GM21825 (cell line): ENCODE measurements around the gene ZBED2.

Source experiments
- ATAC-seq: cut with Tn5 transposase; IDR thresholded peaks from one replicate; pipeline ENCODE4 v1.9.1; 2021; ENCODE audit warnings: mild to moderate bottlenecking, moderate library complexity; ENCODE audit not compliant: unreplicated experiment

The ZBED2 gene

DNA sequence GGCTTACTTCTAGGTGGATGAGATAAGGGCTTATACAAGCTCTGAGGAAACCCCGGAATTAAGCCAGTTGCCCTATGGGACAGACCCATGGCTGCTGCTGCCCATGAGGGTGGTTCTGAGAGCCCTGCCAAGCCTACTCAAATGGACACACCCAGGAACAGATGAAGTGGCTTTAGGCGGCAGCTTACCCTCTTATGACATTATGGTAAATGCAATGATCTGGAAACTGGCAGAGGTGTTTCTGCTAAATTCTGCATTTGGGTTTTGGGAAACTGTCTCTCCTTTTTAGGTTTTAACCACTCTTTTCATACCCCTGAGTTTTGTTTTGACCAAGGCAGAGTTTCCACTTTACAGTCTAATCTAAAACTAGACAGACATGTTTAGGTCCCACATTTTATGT lies 9.0 kb upstream of the ZBED2 start:
- ATAC-seq, result no peak

DNA sequence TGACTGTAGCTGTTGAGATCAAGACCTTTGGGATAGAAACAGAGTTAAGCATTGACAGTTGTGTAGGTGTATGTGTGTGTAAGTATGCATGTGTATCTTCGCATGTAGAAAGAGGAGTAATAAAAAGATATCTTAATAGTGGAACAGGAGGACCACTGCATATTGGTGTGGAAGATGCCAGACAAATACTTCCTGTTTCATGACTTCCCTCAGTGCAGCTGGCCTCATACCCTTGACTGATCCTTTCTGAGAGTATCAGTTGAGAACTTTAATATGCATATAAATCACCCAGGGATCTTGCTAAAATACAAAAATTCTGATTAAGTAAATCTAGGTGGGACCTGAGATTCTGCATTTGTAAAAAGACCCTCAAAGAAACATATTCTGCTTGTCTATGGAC lies 8.5 kb upstream of the ZBED2 start:
- ATAC-seq, result no peak

DNA sequence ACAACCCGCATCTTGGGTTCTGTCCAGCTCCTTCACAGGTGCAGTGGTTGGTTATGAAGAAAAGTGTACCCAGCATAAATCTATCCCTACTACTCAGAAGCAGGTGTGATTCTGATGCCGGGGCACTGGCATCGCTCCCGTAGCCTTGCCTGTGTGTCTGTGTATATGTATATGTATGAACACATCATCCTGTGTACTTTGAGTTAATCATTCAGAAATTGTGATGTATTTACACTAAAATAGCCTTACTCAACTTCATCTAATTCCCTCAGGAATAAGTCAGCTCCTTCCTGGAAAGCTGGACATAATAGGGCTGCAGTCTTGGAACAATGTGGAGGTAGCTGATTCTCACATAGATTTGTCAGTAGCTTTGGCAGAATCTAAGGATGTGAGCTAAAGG lies 6.7 kb upstream of the ZBED2 start:
- no peak for ATAC-seq

DNA sequence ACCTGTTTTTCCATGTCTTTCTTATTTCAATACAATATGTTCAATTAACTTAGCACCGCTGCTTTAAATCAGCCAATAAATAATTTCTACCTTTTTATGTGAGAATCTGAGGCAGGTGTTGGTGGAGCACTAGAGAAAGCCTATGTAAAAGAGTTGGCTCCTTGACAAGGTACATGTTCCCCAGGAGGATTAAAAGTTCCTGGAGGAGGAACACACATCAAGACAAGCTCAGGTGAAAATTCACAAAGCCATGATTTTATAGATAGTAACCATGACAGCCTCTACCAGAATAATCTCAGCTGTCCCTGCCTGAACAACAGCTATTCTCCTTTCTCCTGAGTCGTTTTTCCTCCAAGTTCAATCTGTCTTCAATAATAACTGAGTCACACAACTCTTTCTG lies 3.4 kb upstream of the ZBED2 start:
- no peak for ATAC-seq

DNA sequence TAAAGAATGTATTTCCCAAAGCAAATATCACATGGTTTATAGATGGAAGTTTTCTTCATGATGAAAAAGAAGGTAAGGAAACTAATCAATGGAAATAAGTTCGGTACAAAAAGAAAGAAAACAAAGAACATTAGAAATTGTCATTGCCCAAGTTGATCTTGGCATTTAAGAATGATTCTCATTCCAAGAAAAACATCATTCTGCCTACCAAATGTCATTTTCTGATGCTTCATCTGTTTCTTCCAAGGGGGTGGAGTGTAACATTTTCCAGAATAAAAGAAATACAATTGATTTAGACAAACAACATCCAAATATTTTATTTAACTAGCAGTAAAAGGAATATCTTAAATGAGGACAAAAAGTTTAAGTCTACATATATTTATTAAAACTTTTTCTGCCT lies 3.0 kb upstream of the ZBED2 start:
- ATAC-seq, result no peak

DNA sequence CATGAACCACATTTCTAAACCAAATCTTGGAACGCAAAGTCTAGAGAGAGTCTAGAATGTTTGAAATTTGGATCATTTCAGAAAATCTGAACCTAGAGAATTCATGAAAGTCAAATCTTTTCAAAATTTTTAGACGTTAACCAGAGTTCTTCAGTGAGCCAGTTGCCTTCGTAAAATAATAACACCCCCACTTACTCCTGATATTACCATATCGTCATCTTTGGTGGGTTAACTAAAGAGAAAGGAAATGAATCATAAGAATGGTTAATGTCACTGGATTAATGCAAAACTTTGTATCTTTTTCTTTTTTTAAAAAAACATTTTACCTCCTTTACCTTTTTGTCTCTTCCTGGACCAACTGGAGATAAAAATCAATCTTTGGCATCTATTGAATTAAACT lies 1.2 kb upstream of the ZBED2 start:
- ATAC-seq, result no peak

DNA sequence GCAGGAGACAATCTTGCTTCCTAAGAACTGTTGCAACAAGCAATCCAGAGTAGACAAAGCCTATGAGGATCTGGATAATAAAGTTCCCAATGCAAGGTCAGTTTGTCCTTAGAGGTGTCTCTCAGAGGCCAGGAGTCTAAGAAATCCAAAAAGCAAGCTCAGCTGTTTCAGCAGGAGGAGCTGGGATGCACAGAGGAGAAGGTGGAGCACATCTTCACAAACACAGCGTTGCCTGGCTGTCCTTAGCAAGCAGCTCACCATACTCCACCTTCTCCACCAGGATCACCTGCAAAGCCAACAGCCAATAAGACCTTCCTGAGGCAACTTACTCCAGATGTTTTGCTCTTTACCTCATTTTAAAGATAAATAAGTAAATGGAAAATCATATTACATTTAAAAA lies 365 bp downstream of the ZBED2 start:
- no peak for ATAC-seq

DNA sequence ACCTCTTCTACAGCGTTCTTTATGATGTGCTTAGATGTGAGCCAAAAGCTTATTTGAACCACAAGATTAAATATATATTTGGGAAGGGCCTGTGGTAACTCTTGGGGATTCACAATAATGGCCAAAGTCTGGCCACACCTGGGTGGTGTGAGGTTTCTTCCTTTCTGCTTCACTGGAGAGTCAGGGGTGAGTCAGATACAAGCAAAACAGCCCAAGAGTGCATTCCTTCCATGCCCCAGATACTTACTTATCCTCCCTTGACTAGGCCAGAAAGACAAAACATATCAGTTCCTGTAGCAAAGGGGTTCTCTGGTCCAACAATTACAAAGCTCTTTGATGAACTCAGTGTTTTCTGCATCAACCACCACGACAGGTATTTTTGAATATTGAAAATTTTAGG lies 941 bp downstream of the ZBED2 start:
- peak; percentile 67 for ATAC-seq

DNA sequence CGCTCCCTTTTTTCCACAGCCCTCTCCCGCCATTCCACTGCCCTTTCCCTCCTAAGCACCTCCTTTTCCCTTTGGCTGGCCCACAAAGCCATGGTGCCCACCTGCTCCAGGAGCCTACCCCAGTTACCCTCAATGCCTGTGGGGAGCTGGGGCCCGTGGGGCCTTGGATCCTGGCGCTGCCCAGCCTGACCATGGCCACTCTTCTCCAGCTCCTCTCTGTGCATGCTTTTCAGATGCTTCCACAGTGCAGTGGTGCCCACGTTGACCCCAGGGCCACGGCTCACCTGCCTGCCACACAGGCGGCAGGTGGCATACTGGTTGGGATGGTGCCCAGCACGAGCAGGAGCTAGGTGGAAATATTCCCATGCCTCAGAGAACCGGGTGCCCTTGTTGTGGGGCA lies 1.5 kb downstream of the ZBED2 start:
- ATAC-seq, result no peak

DNA sequence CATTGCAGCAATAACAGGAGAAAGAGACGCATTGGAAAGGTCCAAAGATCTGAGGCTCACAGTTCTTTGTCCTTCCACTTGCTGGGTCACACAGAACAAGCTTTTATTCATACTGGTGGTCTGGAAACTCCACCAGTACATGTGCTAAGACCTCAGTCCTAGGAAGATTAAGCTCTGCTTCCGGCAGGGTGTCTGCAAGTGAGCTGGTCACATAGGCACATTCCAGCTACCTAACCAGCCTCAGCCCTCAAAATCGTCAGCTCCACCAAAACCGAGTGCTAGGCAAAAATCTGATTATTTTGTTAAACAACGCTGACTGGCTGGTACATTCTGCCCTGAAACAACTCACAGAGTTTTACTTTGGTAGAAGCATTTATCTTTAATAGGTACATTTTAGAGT lies 2.2 kb downstream of the ZBED2 start:
- ATAC-seq, result no peak

DNA sequence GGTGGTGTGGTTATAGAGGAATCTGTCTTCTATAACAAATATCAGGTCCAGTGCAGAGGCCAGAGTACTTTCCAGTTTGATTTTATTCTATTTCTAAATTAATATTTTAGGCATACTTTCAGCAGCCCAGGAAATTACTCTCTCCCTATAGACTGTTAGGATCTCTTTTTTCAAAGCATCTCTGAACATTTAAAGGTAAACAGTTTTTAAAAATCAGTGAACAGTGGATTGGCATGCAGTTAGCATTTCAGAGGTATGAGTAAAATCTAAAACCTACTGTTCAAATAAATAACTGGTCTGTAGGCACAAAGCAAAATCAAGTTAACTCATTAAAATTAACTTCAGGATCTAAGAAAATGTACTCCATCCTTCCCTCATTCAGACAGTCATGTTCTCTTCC lies 3.0 kb downstream of the ZBED2 start:
- no peak for ATAC-seq

DNA sequence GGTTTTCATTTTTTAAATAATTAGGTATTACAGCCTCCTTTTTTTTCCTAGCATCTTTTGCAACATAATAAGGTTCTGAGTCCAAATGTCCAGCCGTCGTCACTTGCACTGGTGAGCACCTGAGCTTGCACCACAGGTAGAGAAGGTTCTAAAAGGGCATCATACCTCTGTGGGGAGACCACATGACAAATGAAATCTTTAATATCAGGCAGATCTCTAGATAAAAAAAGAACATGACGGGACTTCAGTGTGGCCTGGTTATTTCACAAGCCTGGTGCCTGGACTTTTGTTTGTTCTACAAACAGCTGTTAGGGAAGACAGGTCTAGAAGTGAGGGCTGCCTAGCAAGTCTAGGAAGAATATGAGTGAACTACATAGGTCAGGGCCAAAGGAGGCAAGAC lies 3.6 kb downstream of the ZBED2 start:
- no peak for ATAC-seq

DNA sequence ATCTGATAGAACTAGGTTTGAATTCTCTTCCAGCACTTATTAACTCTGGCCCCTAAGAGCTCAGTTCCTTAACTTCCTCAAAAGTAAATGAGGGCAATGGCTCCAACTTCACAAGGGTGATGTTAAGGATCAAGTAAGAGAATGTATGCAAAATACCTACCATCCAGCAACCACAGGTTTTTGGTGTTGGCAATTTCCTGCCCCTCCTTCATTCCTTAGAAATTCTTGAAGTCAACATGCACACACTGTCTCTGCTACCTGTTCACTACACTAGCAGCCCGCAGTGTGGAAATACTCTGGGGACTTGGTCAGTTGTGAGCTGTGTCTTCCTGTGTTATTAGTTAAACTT lies 5.0 kb downstream of the ZBED2 start:
- ATAC-seq, result no peak

DNA sequence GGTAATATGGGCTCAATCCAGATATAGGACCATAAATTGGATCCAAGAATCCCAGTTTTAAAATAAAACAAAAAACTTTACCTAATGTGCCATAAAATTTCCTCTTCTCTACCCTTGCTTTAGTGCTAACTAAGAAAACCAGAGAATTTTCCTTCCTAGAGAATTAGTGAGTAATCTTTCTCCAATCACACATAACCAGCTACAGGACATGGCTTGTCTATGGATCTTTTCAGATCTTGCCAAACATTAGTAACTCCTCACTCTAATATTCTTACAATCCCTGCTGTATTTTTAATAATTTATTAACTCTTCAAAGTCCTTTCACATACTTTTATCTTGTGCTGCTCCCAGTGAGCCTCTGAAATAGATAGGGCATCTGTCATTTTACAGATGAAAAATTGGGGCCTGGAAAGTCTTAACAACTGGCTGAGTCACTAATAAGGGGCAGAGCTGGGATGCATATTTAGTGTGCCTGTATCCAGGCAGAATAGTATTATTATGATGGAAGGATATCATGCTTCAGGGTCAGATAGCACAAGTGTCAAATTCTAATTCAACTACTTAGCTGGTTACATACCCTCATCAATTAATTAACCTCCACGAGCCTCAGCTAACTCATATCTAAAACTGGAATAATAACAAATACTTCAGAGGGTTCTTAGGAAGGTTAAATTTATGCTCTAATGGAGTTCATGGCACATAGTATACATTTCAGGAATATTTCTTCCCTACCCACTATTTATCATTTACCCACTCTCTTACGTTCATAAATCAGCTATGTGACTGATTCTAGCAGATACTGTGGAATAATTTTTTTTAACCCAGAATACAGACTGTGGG lies 5.6 kb downstream of the ZBED2 start:
- ATAC-seq, result no peak

DNA sequence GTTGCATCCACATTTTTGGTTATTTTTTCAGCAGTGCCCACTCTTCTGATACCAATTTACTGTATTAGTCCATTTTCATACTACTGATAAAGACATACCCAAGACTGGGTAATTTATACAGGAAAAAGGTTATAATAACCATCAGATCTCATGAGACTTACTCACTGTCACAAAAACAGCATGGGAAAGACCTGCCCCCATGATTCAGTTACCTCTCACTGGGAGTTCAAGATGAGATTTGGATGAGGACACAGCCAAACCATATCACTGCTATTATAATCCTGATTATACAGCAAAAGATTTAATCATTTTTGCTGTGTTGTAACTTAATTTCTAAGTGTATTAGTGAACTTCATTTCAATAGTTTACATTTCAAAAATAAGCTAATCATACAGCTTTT lies 6.6 kb downstream of the ZBED2 start:
- no peak for ATAC-seq

DNA sequence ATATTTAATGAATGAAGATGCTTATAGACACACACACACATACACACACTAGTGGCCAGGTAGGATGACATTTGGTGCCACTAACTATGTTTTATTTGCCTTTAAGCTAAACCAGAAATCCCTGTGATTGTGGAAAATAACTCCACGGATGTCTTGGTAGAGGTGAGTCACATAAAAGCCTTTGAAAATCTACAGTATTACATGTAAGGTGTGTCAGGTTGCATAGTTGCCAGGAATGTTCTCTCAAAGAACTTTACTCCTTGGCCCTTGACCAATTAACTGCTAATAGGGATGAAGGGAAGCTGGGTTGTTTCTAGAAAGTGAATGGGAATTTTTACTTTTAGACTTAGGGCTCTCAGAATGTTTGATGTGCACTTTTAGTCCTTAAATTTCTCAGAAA lies 9.9 kb downstream of the ZBED2 start:
- no peak for ATAC-seq

DNA sequence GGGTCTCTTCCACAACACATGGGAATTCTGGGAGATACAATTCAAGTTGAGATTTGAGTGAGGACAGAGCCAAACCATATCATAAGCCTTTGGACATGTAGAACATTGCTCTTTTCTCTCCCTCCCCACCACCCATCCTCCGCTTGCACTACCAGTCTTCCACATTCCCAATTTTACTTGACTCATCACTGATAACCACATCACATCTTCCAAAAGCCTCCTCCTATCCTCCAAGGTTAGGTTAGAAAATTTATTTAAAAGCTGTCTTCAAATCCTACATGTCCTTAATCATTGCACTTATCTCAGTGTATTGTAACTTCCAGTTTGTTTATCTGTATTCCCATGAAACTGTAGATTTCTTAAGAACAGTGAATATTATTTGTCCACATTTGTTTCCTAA lies 10.4 kb downstream of the ZBED2 start:
- ATAC-seq, result no peak

DNA sequence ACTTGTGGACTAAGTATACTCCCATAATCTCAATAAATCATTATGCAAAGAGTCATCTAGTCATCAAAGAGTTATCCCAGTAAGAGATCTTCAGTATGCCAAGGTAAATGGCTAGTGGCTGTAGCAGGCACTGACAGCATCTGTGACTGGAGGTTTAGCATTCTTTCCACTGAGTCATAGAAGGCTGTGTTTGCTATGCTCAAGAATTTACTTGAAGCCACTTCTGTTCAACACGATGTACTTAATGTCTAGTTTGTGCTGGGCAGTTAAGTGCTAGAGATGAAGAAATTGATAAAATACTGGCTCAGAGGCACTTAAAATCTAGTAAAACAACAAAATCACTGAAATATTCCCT lies 13.0 kb downstream of the ZBED2 start:
- no peak for ATAC-seq

DNA sequence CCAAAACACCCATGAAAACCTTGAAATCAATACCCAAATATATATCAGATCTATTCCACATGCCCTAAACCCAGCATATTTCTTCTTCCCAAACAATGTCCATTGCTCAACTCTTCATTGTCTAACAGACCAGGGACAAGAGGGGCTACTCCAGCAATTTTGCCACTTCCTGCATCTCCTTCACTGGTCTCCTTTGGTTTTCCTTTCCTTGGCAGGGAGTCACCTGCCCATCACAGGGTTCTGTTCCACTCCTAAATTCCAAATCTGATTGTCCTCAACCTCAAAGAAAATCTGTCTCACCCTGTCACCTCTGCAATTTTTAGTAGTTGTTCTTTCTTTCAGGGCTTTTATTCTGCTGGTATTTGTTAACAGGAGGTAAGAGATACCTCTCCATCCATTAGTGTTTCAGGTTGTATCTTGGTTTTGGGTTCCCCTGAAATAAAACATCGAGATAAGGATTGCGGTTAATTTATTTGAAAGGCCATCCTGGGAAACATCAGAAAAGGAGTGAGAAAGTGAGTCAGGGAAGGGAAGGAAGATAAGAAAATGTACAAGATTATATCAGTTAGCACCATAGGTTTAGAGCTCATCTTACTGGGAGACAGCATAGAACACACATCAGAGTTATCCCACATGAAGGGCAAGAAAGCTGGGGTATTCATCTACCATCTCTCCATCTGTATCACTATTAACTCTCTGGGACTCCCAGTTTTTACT lies 13.6 kb downstream of the ZBED2 start:
- ATAC-seq, result no peak

DNA sequence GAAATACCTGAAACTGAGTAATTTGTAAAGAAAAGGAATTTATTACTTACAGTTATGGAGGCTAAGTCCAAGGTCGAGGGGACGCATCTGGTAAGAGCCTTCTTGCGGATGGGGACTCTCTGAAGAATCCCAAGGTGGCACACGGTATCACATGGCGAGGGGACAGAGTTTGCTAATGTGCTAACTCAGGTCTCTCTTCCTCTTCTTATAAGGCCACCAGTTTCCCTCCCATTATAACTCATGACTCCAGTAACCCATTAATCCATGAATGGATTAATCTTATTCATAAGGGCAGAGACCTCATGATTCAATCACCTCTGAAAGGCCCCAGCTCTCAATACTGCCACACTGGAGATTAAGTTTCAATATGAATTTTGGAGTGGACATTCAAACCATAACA lies 15.7 kb downstream of the ZBED2 start:
- no peak for ATAC-seq

DNA sequence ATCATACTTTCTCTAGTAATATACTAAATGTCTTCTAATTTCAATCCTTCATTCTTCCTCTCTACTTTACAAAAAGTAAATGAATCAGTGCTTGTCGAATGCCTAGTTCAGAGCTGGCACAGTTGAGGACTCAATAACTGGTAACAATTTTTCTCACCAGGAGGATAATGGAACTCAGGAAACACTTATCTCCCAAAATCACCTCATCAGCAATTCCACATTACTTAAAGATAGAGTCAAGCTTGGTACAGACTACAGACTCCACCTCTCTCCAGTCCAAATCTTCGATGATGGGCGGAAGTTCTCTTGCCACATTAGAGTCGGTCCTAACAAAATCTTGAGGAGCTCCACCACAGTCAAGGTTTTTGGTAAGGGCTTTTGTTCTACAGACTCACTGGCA lies 16.3 kb downstream of the ZBED2 start:
- no peak for ATAC-seq

DNA sequence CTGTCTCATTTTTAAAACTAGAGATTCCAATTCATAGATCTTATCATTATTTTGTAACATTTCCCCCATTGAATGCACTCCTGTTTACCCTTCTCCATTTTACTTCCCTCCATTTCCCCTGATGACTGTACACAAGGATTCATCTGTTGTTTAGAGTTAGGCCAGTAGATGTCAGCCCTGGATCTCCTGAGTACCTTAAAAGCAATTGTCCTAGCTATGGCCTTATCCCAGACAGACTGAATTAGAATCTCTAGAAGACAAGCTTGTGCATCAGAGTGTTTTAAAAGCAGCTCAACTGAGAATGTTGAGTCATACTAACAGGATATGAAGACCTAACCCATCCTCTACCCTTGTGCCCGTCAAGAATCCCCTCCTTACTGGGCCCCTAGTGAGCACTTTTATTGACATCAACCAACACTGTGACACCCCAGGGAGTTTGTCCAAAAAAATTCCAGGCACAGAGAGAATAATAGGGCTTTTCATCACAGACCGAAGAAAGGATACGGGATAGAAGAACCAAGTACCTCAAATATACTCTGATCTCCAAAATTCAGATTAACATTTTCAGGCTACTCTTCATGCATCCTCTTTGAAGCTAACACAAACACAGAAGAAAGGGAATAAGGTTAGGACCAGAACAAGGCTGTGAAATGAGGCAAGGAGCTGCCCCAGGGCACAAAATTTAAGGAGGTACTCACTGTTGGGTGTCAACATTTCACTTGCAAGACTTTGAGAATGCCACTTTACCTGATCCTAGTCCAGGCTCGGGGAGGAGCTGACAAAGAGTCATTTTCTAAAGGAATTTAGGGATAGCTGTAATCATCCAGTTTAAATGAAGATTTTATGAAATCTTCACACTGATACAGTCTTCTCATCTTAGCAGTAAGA lies 17.1 kb downstream of the ZBED2 start:
- peak; percentile 97 for ATAC-seq
